GM12878 (cell line): ENCODE measurements around the gene PLXNA2. TPM values are rescaled to one million over a fixed set of nuclear protein-coding genes. Genes with fewer than 3 reads are reported as not detected.

Experiments
- ATAC-seq: fragments of 200-7000 bp; cut with Tn5 transposase; 3 replicates; pipeline ENCODE4 v1.9.1; 2020; ENCODE audit warnings: mild to moderate bottlenecking, moderate library complexity
- BruUV-seq: library from RNA; stranded (reverse); fragments of 400-500 nt; replicated peaks from 2 replicates; lab custom pipeline; 2021; lab: Mats Ljungman, UMichigan
- CTCF ChIA-PET: fragments of 300-600 bp; sonication (Branson Sonifier 250); formaldehyde crosslinking; extraction: SDS; loops from one replicate; lab custom pipeline; 2021; ENCODE audit warnings: inconsistent platforms; lab: Yijun Ruan, JAX
- POLR2A ChIA-PET: fragments of 350-600 bp; formaldehyde crosslinking; extraction: SDS; loops from one replicate; lab custom pipeline; 2021; ENCODE audit warnings: inconsistent platforms; lab: Charles Lee
- RAD21 ChIA-PET: fragments of 300-600 bp; sonication (Branson Sonifier 250); formaldehyde crosslinking; loops from one replicate; lab custom pipeline; 2023; ENCODE audit warnings: antibody characterized with exemption; ENCODE audit not compliant: unreplicated experiment; lab: Charles Lee
- SMC1A ChIA-PET: fragments of 300-600 bp; sonication (Branson Sonifier 250); formaldehyde crosslinking; loops from one replicate; lab custom pipeline; 2023; ENCODE audit not compliant: unreplicated experiment, uncharacterized antibody; lab: Charles Lee
- DNase-seq: peaks from one replicate; pipeline ENCODE4 v3.0.0-alpha.2; 2011; ENCODE audit warnings: low read depth, low spot score
- FAIRE-seq: peaks from 3 replicates; lab custom pipeline; 2011; peaks lifted over from hg19 to GRCh38; lab: Jason Lieb, UNC
- H2AFZ ChIP-seq: 2 replicates; pipeline ENCODE4 v1.6.0; 2011; ENCODE audit warnings: low read depth, low read length, control low read depth; ENCODE audit not compliant: control insufficient read depth
- H3K27ac ChIP-seq: 2 replicates; pipeline ENCODE4 v1.5.1; 2011; ENCODE audit warnings: control low read depth; ENCODE audit not compliant: control insufficient read depth, insufficient read depth
- H3K27me3 ChIP-seq, 2 experiments: replicated peaks in 1 of 2; 2 replicates each; pipeline versions ENCODE4 v1.6.0 to v1.6.1; 2011; ENCODE audit warnings: low read length in 1 of 2; ENCODE audit not compliant: control insufficient read depth in 2 of 2, insufficient read depth in 2 of 2
- H3K36me3 ChIP-seq, 2 experiments: 2 replicates each; pipeline ENCODE4 v1.5.1; 2011; ENCODE audit warnings: low read length in 1 of 2; ENCODE audit not compliant: control insufficient read depth in 2 of 2, insufficient read depth in 2 of 2
- H3K4me1 ChIP-seq: 2 replicates; pipeline ENCODE4 v1.6.1; 2011; ENCODE audit warnings: mild to moderate bottlenecking, low read length, moderate library complexity, mixed read lengths; ENCODE audit not compliant: control insufficient read depth, insufficient read depth
- H3K4me2 ChIP-seq: 2 replicates; pipeline ENCODE4 v1.6.0; 2011; ENCODE audit warnings: control low read depth; ENCODE audit not compliant: control insufficient read depth, insufficient read depth
- H3K4me3 ChIP-seq: fragments of 200-600 bp; sonication (generic); 2 replicates; pipeline ENCODE4 v1.5.1; 2016
- H3K79me2 ChIP-seq: 2 replicates; pipeline ENCODE4 v1.6.0; 2011; ENCODE audit warnings: low read length; ENCODE audit not compliant: control insufficient read depth, insufficient read depth
- H3K9ac ChIP-seq: 2 replicates; pipeline ENCODE4 v1.8.0; 2011; ENCODE audit warnings: low read length, control low read depth, mixed read lengths; ENCODE audit not compliant: control insufficient read depth, insufficient read depth
- H3K9me3 ChIP-seq: replicated peaks from 3 replicates; pipeline ENCODE4 v1.5.1; 2011; ENCODE audit warnings: mild to moderate bottlenecking, low read length; ENCODE audit not compliant: control insufficient read depth, insufficient read depth
- H4K20me1 ChIP-seq: 2 replicates; pipeline ENCODE4 v1.6.0; 2011; ENCODE audit not compliant: control insufficient read depth, insufficient read depth
- ASH2L ChIP-seq: fragments of 300-600, 200-600 bp; sonication (generic); IDR thresholded peaks from 2 replicates; pipeline ENCODE4 v1.6.1; 2017; ENCODE audit warnings: low read depth, mild to moderate bottlenecking, borderline replicate concordance
- ATF3 ChIP-seq: IDR thresholded peaks from 2 replicates; pipeline ENCODE4 v1.6.1; 2011; ENCODE audit warnings: low read depth, mild to moderate bottlenecking, low read length, moderate library complexity, borderline replicate concordance; ENCODE audit errors: extremely low read depth
- BCLAF1 ChIP-seq: fragments of 450-650 bp; IDR thresholded peaks from 2 replicates; pipeline ENCODE4 v1.6.1; 2017; ENCODE audit warnings: antibody characterized with exemption, mild to moderate bottlenecking, moderate library complexity
- CHD4 ChIP-seq: fragments of 200-600 bp; sonication (generic); IDR thresholded peaks from 2 replicates; pipeline ENCODE4 v1.6.1; 2016; ENCODE audit warnings: mild to moderate bottlenecking
- CREM ChIP-seq: IDR thresholded peaks from 2 replicates; pipeline ENCODE4 v1.6.1; 2014; ENCODE audit warnings: antibody characterized with exemption, low read depth
- CUX1 ChIP-seq: IDR thresholded peaks from 2 replicates; pipeline ENCODE4 v1.6.1; 2012; ENCODE audit warnings: improper control_type of control experiment, low read depth, low read length; ENCODE audit not compliant: insufficient replicate concordance
- ETV6 ChIP-seq, 2 experiments: fragments of 450-650 bp in 1 of 2; IDR thresholded peaks in 1 of 2; conservative IDR thresholded peaks in 1 of 2; 2 replicates each; pipeline ENCODE4 v1.6.1; 2014; ENCODE audit warnings: antibody characterized with exemption in 1 of 2, borderline replicate concordance in 1 of 2, low read depth in 1 of 2, mild to moderate bottlenecking in 1 of 2, moderate library complexity in 1 of 2
- LARP7 ChIP-seq: fragments of 450-650 bp; IDR thresholded peaks from 2 replicates; pipeline ENCODE4 v1.6.1; 2017; ENCODE audit warnings: mild to moderate bottlenecking
- NBN ChIP-seq: fragments of 450-650 bp; IDR thresholded peaks from 2 replicates; pipeline ENCODE4 v1.6.1; 2016
- PAX5 ChIP-seq: IDR thresholded peaks from 2 replicates; pipeline ENCODE4 v1.6.1; 2011; ENCODE audit warnings: low read depth, low read length, borderline replicate concordance
- SREBF2 ChIP-seq: IDR thresholded peaks from 2 replicates; pipeline ENCODE4 v1.6.1; 2012; ENCODE audit warnings: mild to moderate bottlenecking, low read length
- SUPT20H ChIP-seq: IDR thresholded peaks from 2 replicates; pipeline ENCODE4 v1.6.1; 2011; ENCODE audit warnings: low read depth, mild to moderate bottlenecking, low read length, moderate library complexity, borderline replicate concordance; ENCODE audit not compliant: control insufficient read depth
- WRNIP1 ChIP-seq: IDR thresholded peaks from 2 replicates; pipeline ENCODE4 v1.6.1; 2011; ENCODE audit warnings: low read depth, low read length, improper control_type of control experiment, borderline replicate concordance
- ZNF384 ChIP-seq: IDR thresholded peaks from 2 replicates; pipeline ENCODE4 v1.6.1; 2012; ENCODE audit warnings: low read depth, mild to moderate bottlenecking, low read length, improper control_type of control experiment, borderline replicate concordance
- WGBS: methylation state at CpG from one replicate; pipeline ENCODE4 v1.1.6; 2016; ENCODE audit warnings: low lambda C conversion rate; ENCODE audit not compliant: insufficient replicate concordance, insufficient coverage; ENCODE audit errors: missing lambda C conversion rate; 5-methylcytosine and 5-hydroxymethylcytosine counted together
- in situ Hi-C: fragments of 300-500 bp; cut with MboI; formaldehyde crosslinking; loops from 9 replicates; pipeline ENCODE4 v1.14.3; 2018; ENCODE audit warnings: mixed read lengths
- intact Hi-C: fragments of 100-400 bp; cut with micrococcal nuclease; formaldehyde crosslinking; loops from one replicate; pipeline ENCODE4 v1.14.2; 2022; ENCODE audit not compliant: unreplicated experiment
- polyA plus RNA-seq, 11 experiments: library from polyadenylated mRNA; depleted of rRNA in 4 of 11; unstranded in 6 of 11; stranded (reverse) in 5 of 11; fragments of >200 nt; fragmentation: Nextera tagmentation in 4 of 11; fragmentation: Illumina TruSeq in 1 of 11; extraction: Ambion mirVana in 4 of 11; extraction: Trizol in 1 of 11; gene quantifications; 1 replicate in 1 of 11; 2 replicates in 10 of 11; pipeline versions ENCODE4 v1.2.1 to v1.2.3, GENCODE V29; 2011 to 2016; ENCODE audit warnings: inconsistent platforms in 2 of 11, missing spikeins in 2 of 11, low read depth in 1 of 11
- total RNA-seq, 4 experiments: library from RNA; depleted of rRNA in 3 of 4; stranded (reverse); fragments of >200 nt in 3 of 4; fragmentation: Illumina TruSeq in 1 of 4; extraction: Trizol in 1 of 4; gene quantifications; 2 replicates each; pipeline versions ENCODE4 v1.2.1 to v1.2.3, GENCODE V29; 2013 to 2021

Gene PLXNA2
- total and polyA plus RNA-seq, 10 of the 15 experiments (the other 5 are each of a cell fraction or from before 2014, with no cell fraction given): under 0.01 to 0.08 (median 0.07) TPM; not detected in 4

- ChIA-PET POLR2A (interaction anchor here (0.5 to 0.6 kb wide), 2 partner anchors 22 to 1197 kb away, joined by 5 read pairs; no protein-coding TSS in a partner anchor), CTCF (interaction anchor here (0.6 to 1.5 kb wide), 4 partner anchors 19 to 221 kb away, joined by 3 to 4 read pairs (median 3); no protein-coding TSS in a partner anchor), RAD21 (interaction anchor here (1.9 kb wide), 1 partner anchor 22 kb away, joined by 4 read pairs; no protein-coding TSS in a partner anchor), SMC1A (interaction anchor here (1.0 to 1.3 kb wide), 3 partner anchors 8 to 49 kb away, joined by 3 to 6 read pairs (median 4); no protein-coding TSS in a partner anchor)
- 57% methylated on average over 8 of the region's 8 CpGs for WGBS
- BruUV-seq: no TSS peak
- H3K79me2 ChIP-seq: no peaks in the 10 kb centered on the region
- no peaks in the 10 kb centered on the region for H3K9me3 ChIP-seq
- H3K4me3 ChIP-seq: no peak overlapping the region
- no peak for FAIRE-seq
- no peak overlapping the region for H2AFZ ChIP-seq
- no peak overlapping the region for H3K9ac ChIP-seq
- H3K27me3 ChIP-seq: no peaks in the 10 kb centered on the region; a peak in 1 of 4 replicates
- no peak for ATAC-seq
- in situ Hi-C loops: no loop called here
- DNase-seq: no peak
- no peaks in the 10 kb centered on the region for H4K20me1 ChIP-seq
- H3K27ac ChIP-seq: no peak overlapping the region
- peaks cover 38% of the 10 kb centered on the region for H3K4me1 ChIP-seq
- intact Hi-C loops: no loop called here
- H3K4me2 ChIP-seq: no peak overlapping the region
- no peaks in the 10 kb centered on the region for H3K36me3 ChIP-seq
- TF ChIP-seq LARP7 (no peak), SREBF2 (no peak), SUPT20H (no peak), CREM (no peak), PAX5 (no peak), WRNIP1 (no peak), NBN (no peak), CUX1 (no peak), ZNF384 (no peak), ETV6 (conservative IDR thresholded peaks at IDR 0.05 in 1 of 2, IDR thresholded peaks at IDR 0.05 in 1 of 2; ENCODE audit: borderline replicate concordance in 1 of 2, low read depth in 1 of 2) (no peak), BCLAF1 (no peak), ATF3 (no peak), CHD4 (no peak), ASH2L (no peak)
Observed at GRCh38 chr1:208183977-208184911, 59.9 kb downstream of the PLXNA2 start.
